ENCODE results near the gene MAMLD1.

DNA sequence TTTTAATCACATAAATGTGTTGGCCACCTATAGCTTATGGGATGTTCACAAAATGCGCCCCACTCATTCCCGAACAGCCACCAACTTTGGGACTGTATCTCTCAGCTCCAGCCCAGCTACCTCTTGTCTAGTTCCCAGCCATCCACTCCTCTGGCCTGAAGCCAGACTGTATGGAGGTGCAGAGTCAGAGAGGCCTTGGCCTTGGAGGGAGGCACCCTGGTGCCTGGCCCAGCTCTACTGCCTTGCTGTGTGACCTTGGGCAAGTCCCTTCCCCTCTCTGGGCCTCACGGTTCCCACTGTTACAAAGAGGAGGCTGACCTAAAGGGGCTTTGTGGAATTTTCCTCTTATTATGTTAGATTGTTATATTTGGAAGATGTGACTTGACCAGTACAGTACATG lies 13.9 kb downstream of the MAMLD1 start:
- TF ChIP-seq, protein P1, sequence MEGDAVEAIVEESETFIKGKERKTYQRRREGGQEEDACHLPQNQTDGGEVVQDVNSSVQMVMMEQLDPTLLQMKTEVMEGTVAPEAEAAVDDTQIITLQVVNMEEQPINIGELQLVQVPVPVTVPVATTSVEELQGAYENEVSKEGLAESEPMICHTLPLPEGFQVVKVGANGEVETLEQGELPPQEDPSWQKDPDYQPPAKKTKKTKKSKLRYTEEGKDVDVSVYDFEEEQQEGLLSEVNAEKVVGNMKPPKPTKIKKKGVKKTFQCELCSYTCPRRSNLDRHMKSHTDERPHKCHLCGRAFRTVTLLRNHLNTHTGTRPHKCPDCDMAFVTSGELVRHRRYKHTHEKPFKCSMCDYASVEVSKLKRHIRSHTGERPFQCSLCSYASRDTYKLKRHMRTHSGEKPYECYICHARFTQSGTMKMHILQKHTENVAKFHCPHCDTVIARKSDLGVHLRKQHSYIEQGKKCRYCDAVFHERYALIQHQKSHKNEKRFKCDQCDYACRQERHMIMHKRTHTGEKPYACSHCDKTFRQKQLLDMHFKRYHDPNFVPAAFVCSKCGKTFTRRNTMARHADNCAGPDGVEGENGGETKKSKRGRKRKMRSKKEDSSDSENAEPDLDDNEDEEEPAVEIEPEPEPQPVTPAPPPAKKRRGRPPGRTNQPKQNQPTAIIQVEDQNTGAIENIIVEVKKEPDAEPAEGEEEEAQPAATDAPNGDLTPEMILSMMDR (IDR thresholded peaks at IDR 0.05) = no peak
- TF ChIP-seq POLR2A (IDR thresholded peaks at IDR 0.05) = no peak
